PC-9 (cell line): ENCODE measurements around the gene CAMTA1. TPM values are rescaled to one million over a fixed set of nuclear protein-coding genes. Genes with fewer than 3 reads are reported as not detected.

Experiments
- BruUV-seq: library from RNA; stranded (reverse); fragments of 400-500 nt; replicated peaks from 2 replicates; lab custom pipeline; 2021; lab: Mats Ljungman, UMichigan
- CTCF ChIA-PET: fragments of 300-600 bp; sonication (Branson Sonifier 250); formaldehyde crosslinking; loops from one replicate; lab custom pipeline; 2022; ENCODE audit warnings: antibody characterized with exemption; lab: Charles Lee
- POLR2A ChIA-PET: fragments of 300-600 bp; sonication (Branson Sonifier 250); formaldehyde crosslinking; loops from one replicate; lab custom pipeline; 2022; ENCODE audit warnings: antibody characterized with exemption; ENCODE audit not compliant: unreplicated experiment; lab: Charles Lee
- DNase-seq, 2 experiments: peaks; one replicate each; pipeline versions ENCODE4 v3.0.0 to v3.0.0-alpha.2; 2015 to 2022; ENCODE audit warnings: mixed read lengths in 1 of 2
- H2AFZ ChIP-seq: fragments of 200-600 bp; sonication (generic); 2 replicates; pipeline ENCODE4 v1.8.1; 2017; ENCODE audit warnings: antibody characterized with exemption
- H3F3A ChIP-seq: fragments of 200-600 bp; sonication (generic); 2 replicates; pipeline ENCODE4 v1.8.1; 2017; ENCODE audit warnings: antibody characterized with exemption, mild to moderate bottlenecking, low read depth; ENCODE audit not compliant: insufficient read depth
- H3K27ac ChIP-seq: fragments of 200-600 bp; sonication (generic); 2 replicates; pipeline ENCODE4 v1.6.1; 2016; ENCODE audit warnings: mixed run types
- H3K27me3 ChIP-seq: fragments of 200-600 bp; sonication (generic); 2 replicates; pipeline ENCODE4 v1.6.1; 2016; ENCODE audit warnings: low read depth, mixed run types; ENCODE audit not compliant: insufficient read depth
- H3K36me3 ChIP-seq: fragments of 200-600 bp; sonication (generic); 2 replicates; pipeline ENCODE4 v1.6.1; 2016; ENCODE audit warnings: low read depth, mixed run types
- H3K4me1 ChIP-seq: fragments of 200-600 bp; sonication (generic); replicated peaks from 2 replicates; pipeline ENCODE4 v1.6.1; 2016; ENCODE audit warnings: mixed run types; ENCODE audit not compliant: insufficient read depth
- H3K4me2 ChIP-seq: fragments of 200-600 bp; sonication (generic); 2 replicates; pipeline ENCODE4 v1.6.1; 2017; ENCODE audit warnings: mixed run types
- H3K4me3 ChIP-seq: fragments of 200-600 bp; sonication (generic); 2 replicates; pipeline ENCODE4 v1.6.1; 2016; ENCODE audit warnings: mixed run types
- H3K79me2 ChIP-seq: fragments of 200-600 bp; sonication (generic); 2 replicates; pipeline ENCODE4 v1.6.1; 2017; ENCODE audit warnings: low read depth, mixed run types
- H3K9me2 ChIP-seq: fragments of 200-600 bp; sonication (generic); 2 replicates; pipeline ENCODE4 v1.8.1; 2017; ENCODE audit warnings: mild to moderate bottlenecking; ENCODE audit not compliant: insufficient read depth
- H3K9me3 ChIP-seq: fragments of 200-600 bp; sonication (generic); 2 replicates; pipeline ENCODE4 v1.8.1; 2016; ENCODE audit warnings: low read depth; ENCODE audit not compliant: insufficient read depth
- H4K20me1 ChIP-seq: fragments of 200-600 bp; sonication (generic); 2 replicates; pipeline ENCODE4 v1.8.1; 2017; ENCODE audit not compliant: insufficient read depth
- CTCF ChIP-seq: fragments of 200-600 bp; sonication (generic); conservative IDR thresholded peaks from 2 replicates; pipeline ENCODE4 v1.6.1; 2017; ENCODE audit warnings: mixed run types, antibody characterized with exemption, mild to moderate bottlenecking, moderate library complexity
- EZH2 ChIP-seq: fragments of 200-600 bp; sonication (generic); IDR thresholded peaks from 2 replicates; pipeline ENCODE4 v1.8.0; 2017; ENCODE audit warnings: antibody characterized with exemption, low read depth
- intact Hi-C: fragments of 100-400 bp; cut with micrococcal nuclease; formaldehyde crosslinking; loops from one replicate; pipeline ENCODE4 v1.10.0; 2022; ENCODE audit not compliant: unreplicated experiment
- total RNA-seq: library from RNA; stranded (reverse); gene quantifications from 2 replicates; pipeline ENCODE4 v1.2.3, GENCODE V29; 2021

CAMTA1 gene
- total RNA-seq, 1 experiment from 2014 or later: 72.3 TPM

- Histone ChIP-seq H3K4me2 (no peak overlapping the region), H3K9me3 (no peaks in the 10 kb centered on the region), H3K27me3 (no peaks in the 10 kb centered on the region), H3K9me2 (no peaks in the 10 kb centered on the region), H3F3A (no peaks in the 10 kb centered on the region), H3K4me1 (no peaks in the 10 kb centered on the region), H2AFZ (no peak overlapping the region), H3K4me3 (no peak overlapping the region), H3K36me3 (no peaks in the 10 kb centered on the region), H4K20me1 (no peaks in the 10 kb centered on the region), H3K79me2 (no peaks in the 10 kb centered on the region), H3K27ac (no peak overlapping the region)
- DNase-seq: no peak
- no TSS peak for BruUV-seq
- ChIA-PET CTCF (no interaction called here), POLR2A (no interaction called here)
- TF ChIP-seq CTCF (no peak), EZH2 (no peak)
- intact Hi-C loops: no loop called here
These were observed 39.6 kb downstream of the CAMTA1 start for GRCh38 chr1:6824665-6825368.

- POLR2A ChIA-PET: no interaction called here
- intact Hi-C loops: no loop called here
- H3K27me3 ChIP-seq: no peaks in the 10 kb centered on the region
- TF ChIP-seq EZH2 (no peak), CTCF (no peak)
- H3K4me3 ChIP-seq: no peak overlapping the region
- no peaks in the 10 kb centered on the region for H4K20me1 ChIP-seq
- no peaks in the 10 kb centered on the region for H3K4me1 ChIP-seq
- H3K79me2 ChIP-seq: no peaks in the 10 kb centered on the region
- H2AFZ ChIP-seq: no peak overlapping the region
- H3K27ac ChIP-seq: no peak overlapping the region
- H3K9me2 ChIP-seq: no peaks in the 10 kb centered on the region
- no peak overlapping the region for H3K4me2 ChIP-seq
- no TSS peak for BruUV-seq
- CTCF ChIA-PET: no interaction called here
- DNase-seq: no peak
- H3K36me3 ChIP-seq: no peaks in the 10 kb centered on the region
- H3K9me3 ChIP-seq: no peaks in the 10 kb centered on the region
- H3F3A ChIP-seq: no peaks in the 10 kb centered on the region
These were observed 40.6 kb downstream of the CAMTA1 start for GRCh38 chr1:6825828-6826227.

GRCh38 chr1:6827079-6827478 lies 41.8 kb downstream of the CAMTA1 start:
- Histone ChIP-seq H4K20me1 (0 out of 2 replicates have a peak, but pooled peaks cover 4% of the 10 kb centered on the region), H3F3A (no peaks in the 10 kb centered on the region), H3K36me3 (no peaks in the 10 kb centered on the region), H3K4me1 (no peaks in the 10 kb centered on the region), H3K4me2 (no peak overlapping the region), H3K27ac (no peak overlapping the region), H3K4me3 (no peak overlapping the region), H3K79me2 (no peaks in the 10 kb centered on the region), H2AFZ (no peak overlapping the region), H3K27me3 (no peaks in the 10 kb centered on the region), H3K9me3 (no peaks in the 10 kb centered on the region), H3K9me2 (no peaks in the 10 kb centered on the region)
- BruUV-seq: no TSS peak
- DNase-seq: no peak
- ChIA-PET POLR2A (no interaction called here), CTCF (no interaction called here)
- intact Hi-C loops: no loop called here
- TF ChIP-seq EZH2 (no peak), CTCF (no peak)
